Heart left ventricle (tissue), 16 donors: Measurements from ENCODE around the gene GPR107. TPM values are rescaled to one million over a fixed set of nuclear protein-coding genes. Genes with fewer than 3 reads are reported as not detected.
A peak's percentile ranks its signal among the peaks of the same experiment; 100 is the strongest.

Experiments used
- ATAC-seq, 4 donors: fragments of 200-7000 bp; cut with Tn5 transposase; one replicate each; pipeline ENCODE4 v1.9.1; 2020 to 2022; ENCODE audit warnings: moderate library complexity in 4 of 4, mild to moderate bottlenecking in 3 of 4, moderate number of reproducible peaks in 1 of 4
- DNase-seq, 5 donors: peaks; one replicate each; pipeline ENCODE4 v3.0.0-alpha.2; 2020
- H3K27ac ChIP-seq, 12 donors: fragments of 200-600 bp; sonication (generic) in 4 of 12; one replicate each; pipeline versions ENCODE4 v1.5.0 to v1.8.0; 2016 to 2022; ENCODE audit warnings: mild to moderate bottlenecking in 2 of 12
- H3K27me3 ChIP-seq, 9 donors: fragments of 200-600 bp; sonication (generic) in 2 of 9; one replicate each; pipeline versions ENCODE4 v1.5.1 to v1.8.0; 2016 to 2022; ENCODE audit warnings: mild to moderate bottlenecking in 3 of 9
- H3K36me3 ChIP-seq, 9 donors: fragments of 200-600 bp; sonication (generic) in 2 of 9; one replicate each; pipeline versions ENCODE4 v1.5.0 to v1.8.0; 2018 to 2022; ENCODE audit warnings: mild to moderate bottlenecking in 2 of 9
- H3K4me1 ChIP-seq, 12 donors: fragments of 200-600 bp; sonication (generic) in 4 of 12; one replicate each; pipeline versions ENCODE4 v1.5.0 to v1.8.0; 2016 to 2022; ENCODE audit warnings: mild to moderate bottlenecking in 3 of 12
- H3K4me3 ChIP-seq, 12 donors: fragments of 200-600 bp; sonication (generic) in 4 of 12; one replicate each; pipeline versions ENCODE4 v1.5.0 to v1.8.0; 2017 to 2022; ENCODE audit warnings: mild to moderate bottlenecking in 9 of 12, moderate library complexity in 4 of 12
- H3K9me3 ChIP-seq, 12 donors: fragments of 200-600 bp; sonication (generic) in 4 of 12; one replicate each; pipeline versions ENCODE4 v1.5.0 to v1.8.0; 2016 to 2022; ENCODE audit warnings: mild to moderate bottlenecking in 1 of 12
- POLR2A ChIP-seq, 2 donors: fragments of 450-650 bp; IDR thresholded peaks; one replicate each; pipeline ENCODE4 v1.6.1; 2017; ENCODE audit warnings: antibody characterized with exemption in 2 of 2, mild to moderate bottlenecking in 2 of 2, moderate library complexity in 2 of 2
- WGBS, 4 donors: extraction: QIAGEN DNeasy Blood & Tissue Kit in 2 of 4; methylation state at CpG; one replicate each; pipeline versions ENCODE4 v1.1.5 to v1.1.7; 2013 to 2018; 5-methylcytosine and 5-hydroxymethylcytosine counted together
- intact Hi-C, 10 donors: fragments of 100-400 bp; cut with DNase I; formaldehyde crosslinking; loops; one replicate each; pipeline versions ENCODE4 v1.11.1 to v1.14.2; 2022
- polyA plus RNA-seq, 2 donors: library from polyadenylated mRNA; stranded (reverse); fragments of 200-250 nt; gene quantifications; one replicate each; pipeline ENCODE4 v1.2.3, GENCODE V29; 2013
- total RNA-seq, 9 donors: library from RNA; depleted of rRNA in 2 of 9; stranded (reverse); fragments of >200 nt in 2 of 9; fragmentation: NEBNext Ultra II Directional in 3 of 9; extraction: Animal tissue kit (Norgen Biotek cat#: 25700) in 3 of 9; gene quantifications; one replicate each; pipeline versions ENCODE4 v1.1.0 to v1.2.4, GENCODE V29; 2016 to 2023
- TF ChIP-seq, protein P1 (sequence below), 12 donors: fragments of 200-600 bp; sonication (generic) in 4 of 12; IDR thresholded peaks; one replicate each; pipeline versions ENCODE4 v1.5.0 to v1.8.0; 2018 to 2022; ENCODE audit warnings: antibody characterized with exemption in 12 of 12, mild to moderate bottlenecking in 5 of 12
- donor health status: ischemic (EF 13 %, LVEDD 7.1; RV severe dilation, severe dysfunction).
- donor health status: healthy with polysubstance abuse.
- donor health status: DM: no; HTN: yes; CAD: no.
- donor health status: DM: no; HTN: no; CAD: no.
- donor health status: ischemic (EF 25% LVEDD 6.9; RV normal size, moderate dysfunction).
- donor health status: ischemic (EF 25% LVEDD 5.7; RV mildly dilated, moderate dysfunction).
- donor health status: healthy.
- donor health status: DM: yes; HTN: yes; CAD: no.
- donor health status: ischemic (EF 35%, LVEDD 5.7; RV mildly dilated, moderate dysfunction).
- donor health status: nonischemic (EF 11% LVEDD 7.7; RV severe dilation, severe dysfunction).
- donor health status: DM: yes; HTN: yes; CAD: no.
- donor health status: PGD.
- donor health status: ischemic (EF 29% LVEDD 5.4; RV normal size, mild dysfunction).
- donor health status: nonischemic (EF 23%, LVEDD 6.1; RV moderate dilation, normal function).

Gene GPR107
- total and polyA plus RNA-seq, 11 donors, result 7.0 to 33.2 (median 21.3) TPM

DNA sequence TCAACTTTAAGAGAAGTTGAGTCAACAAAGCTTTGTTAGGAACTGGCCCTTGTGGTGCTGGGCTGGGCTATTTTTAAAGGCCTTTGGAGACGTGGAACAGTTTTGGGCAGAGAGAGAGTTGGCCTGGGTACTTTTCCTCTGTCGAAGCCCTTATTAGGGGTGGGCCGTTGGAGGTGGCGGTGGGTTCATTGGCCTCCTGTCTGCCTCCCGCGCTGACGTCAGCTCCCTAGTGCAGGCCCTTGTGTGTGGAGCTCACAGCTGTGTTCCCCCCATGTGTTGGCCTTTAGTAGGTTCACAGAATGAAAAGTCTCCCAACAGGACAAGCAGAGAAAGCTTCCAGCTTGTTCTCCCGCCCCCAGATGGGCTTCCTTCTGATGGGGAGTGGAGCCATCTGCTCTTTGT is 121.2 kb downstream of the GPR107 start:
- Histone ChIP-seq H3K36me3 (no peaks in the 10 kb centered on the region), H3K4me3 (no peak overlapping the region), H3K27me3 (peaks cover 0 to 19% (median 0%) of the 10 kb centered on the region in 9 donors), H3K9me3 (no peaks in the 10 kb centered on the region), H3K4me1 (peaks cover 0 to 21% (median 2%) of the 10 kb centered on the region in 12 donors), H3K27ac (peak overlapping the region in 2 of 12 donors; percentile 34 to 94)
- 64 to 76% (median 71%) methylated on average over 5 to 8 of the region's 8 CpGs for WGBS, 4 donors
- DNase-seq, result peak in 1 of 5 donors; percentile 28
- TF ChIP-seq, protein P1, sequence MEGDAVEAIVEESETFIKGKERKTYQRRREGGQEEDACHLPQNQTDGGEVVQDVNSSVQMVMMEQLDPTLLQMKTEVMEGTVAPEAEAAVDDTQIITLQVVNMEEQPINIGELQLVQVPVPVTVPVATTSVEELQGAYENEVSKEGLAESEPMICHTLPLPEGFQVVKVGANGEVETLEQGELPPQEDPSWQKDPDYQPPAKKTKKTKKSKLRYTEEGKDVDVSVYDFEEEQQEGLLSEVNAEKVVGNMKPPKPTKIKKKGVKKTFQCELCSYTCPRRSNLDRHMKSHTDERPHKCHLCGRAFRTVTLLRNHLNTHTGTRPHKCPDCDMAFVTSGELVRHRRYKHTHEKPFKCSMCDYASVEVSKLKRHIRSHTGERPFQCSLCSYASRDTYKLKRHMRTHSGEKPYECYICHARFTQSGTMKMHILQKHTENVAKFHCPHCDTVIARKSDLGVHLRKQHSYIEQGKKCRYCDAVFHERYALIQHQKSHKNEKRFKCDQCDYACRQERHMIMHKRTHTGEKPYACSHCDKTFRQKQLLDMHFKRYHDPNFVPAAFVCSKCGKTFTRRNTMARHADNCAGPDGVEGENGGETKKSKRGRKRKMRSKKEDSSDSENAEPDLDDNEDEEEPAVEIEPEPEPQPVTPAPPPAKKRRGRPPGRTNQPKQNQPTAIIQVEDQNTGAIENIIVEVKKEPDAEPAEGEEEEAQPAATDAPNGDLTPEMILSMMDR (IDR thresholded peaks at IDR 0.05), result no peak
- TF ChIP-seq POLR2A (IDR thresholded peaks at IDR 0.05), result no peak
- intact Hi-C loops, result no loop called here
- ATAC-seq, result peak in 1 of 4 donors; percentile 23

DNA sequence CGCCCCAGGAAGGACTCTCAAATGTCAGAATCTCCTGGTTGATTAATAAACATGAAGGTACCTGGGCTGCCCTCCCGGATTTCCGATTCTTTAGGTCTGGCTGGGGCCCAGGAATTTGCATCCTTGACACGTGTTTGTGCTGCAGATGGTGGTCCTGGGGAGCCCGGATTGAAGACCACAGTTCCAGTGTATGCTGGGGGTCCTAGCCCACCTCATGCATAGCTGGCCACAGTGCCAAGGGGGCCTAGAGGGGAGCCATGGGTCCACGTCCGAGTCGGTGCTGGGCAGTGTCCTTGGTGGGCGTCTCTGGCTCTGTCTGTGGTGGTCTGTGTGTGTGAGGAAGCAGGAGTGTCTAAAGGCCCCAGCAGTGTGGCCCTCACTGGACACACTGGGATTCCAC is 121.6 kb downstream of the GPR107 start:
- peaks cover 0 to 21% (median 2%) of the 10 kb centered on the region in 12 donors for H3K4me1 ChIP-seq
- TF ChIP-seq POLR2A (IDR thresholded peaks at IDR 0.05), result no peak
- TF ChIP-seq, protein P1 (IDR thresholded peaks at IDR 0.05), result no peak
- H3K27me3 ChIP-seq, result peaks cover 0 to 19% (median 0%) of the 10 kb centered on the region in 9 donors
- H3K27ac ChIP-seq, result peak overlapping the region in 2 of 12 donors; percentile 34 to 94
- H3K9me3 ChIP-seq, result no peaks in the 10 kb centered on the region
- no peaks in the 10 kb centered on the region for H3K36me3 ChIP-seq
- WGBS, 4 donors, result 78 to 90% (median 82%) methylated on average over 6 to 9 of the region's 9 CpGs
- intact Hi-C loops, result no loop called here
- ATAC-seq (no peak), DNase-seq (peak in 1 of 5 donors; percentile 21)
- H3K4me3 ChIP-seq, result no peak overlapping the region

DNA sequence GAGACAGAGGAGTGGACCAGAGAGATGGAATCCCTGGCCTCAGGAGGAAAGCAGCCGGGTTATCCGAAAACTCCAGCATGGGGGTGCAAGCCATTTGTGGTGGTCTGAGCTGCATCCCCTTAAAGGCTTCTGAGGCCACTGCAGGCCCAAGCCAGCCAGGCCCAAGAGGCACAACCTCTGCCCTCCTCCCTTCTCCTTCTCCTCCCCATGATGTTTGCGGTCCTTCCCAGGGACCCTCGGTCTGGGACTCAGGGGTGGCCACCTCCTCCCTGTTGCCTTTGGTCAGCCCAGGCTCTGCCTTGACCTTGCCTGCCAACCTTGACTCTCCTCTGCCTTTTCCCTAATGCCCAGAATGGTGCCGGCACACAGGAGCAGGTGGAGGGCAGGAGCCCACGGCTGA is 123.1 kb downstream of the GPR107 start:
- H3K36me3 ChIP-seq, result no peaks in the 10 kb centered on the region
- no peaks in the 10 kb centered on the region for H3K9me3 ChIP-seq
- DNase-seq (peak in 1 of 5 donors; percentile 4), ATAC-seq (no peak)
- WGBS, 4 donors, result 95 to 100% (median 96%) methylated on average over 5 to 6 of the region's 6 CpGs
- intact Hi-C loops, result no loop called here
- no peak for TF ChIP-seq POLR2A (IDR thresholded peaks at IDR 0.05)
- TF ChIP-seq, protein P1 (IDR thresholded peaks at IDR 0.05), result no peak
- peak overlapping the region in 1 of 12 donors; percentile 94 for H3K27ac ChIP-seq
- no peak overlapping the region for H3K4me3 ChIP-seq
- H3K4me1 ChIP-seq, result peaks cover 0 to 17% (median under 1%) of the 10 kb centered on the region in 12 donors
- peaks cover 0 to 11% (median 0%) of the 10 kb centered on the region in 9 donors for H3K27me3 ChIP-seq

DNA sequence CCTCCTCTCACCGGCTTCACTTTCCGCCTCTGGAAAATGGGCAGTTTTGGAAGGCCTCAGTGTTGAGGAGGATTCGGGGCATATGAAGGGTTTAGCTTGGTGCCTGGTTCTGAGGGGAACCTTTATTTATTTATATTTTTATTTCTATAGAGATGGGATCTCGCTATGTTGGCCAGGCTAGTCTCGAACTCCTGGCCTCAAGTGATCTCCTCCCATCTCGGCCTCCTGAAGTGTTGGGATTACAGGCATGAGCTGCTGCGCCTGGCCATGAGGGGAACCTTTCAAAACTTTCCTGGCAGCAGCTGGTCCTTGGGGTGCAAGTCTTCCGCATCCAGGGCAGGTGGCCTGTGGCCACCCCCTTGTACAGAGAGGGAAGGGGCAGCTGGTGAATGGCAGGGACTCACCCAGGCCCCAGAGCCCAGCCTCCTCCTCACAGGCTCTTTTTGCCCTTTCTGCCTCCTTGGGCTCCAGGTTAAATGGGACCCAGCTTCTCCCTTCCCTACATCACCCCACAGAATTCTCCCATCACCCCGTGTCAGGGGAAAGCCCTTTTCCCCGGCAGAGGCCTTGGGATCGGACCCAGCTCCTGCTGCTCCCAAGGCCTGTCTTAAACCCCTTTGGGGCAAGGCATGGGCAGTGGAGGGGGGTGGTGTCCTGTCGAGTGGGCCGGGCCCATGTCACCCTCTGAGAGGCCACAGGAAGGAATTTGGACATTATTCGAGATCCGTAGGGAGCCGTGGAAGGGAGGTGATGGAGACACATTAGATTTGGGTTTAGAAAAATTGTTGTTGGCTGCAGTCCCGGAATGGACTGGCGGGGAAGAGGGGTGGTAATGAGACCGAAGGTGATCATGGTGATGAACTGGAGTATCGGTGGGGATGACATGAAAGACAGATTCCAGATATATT is 124.4 kb downstream of the GPR107 start:
- ATAC-seq (no peak), DNase-seq (no peak)
- peaks cover 0 to 18% (median 2%) of the 10 kb centered on the region in 12 donors for H3K4me1 ChIP-seq
- no peaks in the 10 kb centered on the region for H3K9me3 ChIP-seq
- no peak overlapping the region for H3K4me3 ChIP-seq
- intact Hi-C loops, result no loop called here
- no peaks in the 10 kb centered on the region for H3K36me3 ChIP-seq
- peaks cover 0 to 7% (median 0%) of the 10 kb centered on the region in 9 donors for H3K27me3 ChIP-seq
- no peak for TF ChIP-seq POLR2A (IDR thresholded peaks at IDR 0.05)
- TF ChIP-seq, protein P1 (IDR thresholded peaks at IDR 0.05), result no peak
- 64 to 74% (median 70%) methylated on average over 20 of the region's 20 CpGs for WGBS, 4 donors
- peak overlapping the region in 1 of 12 donors; percentile 94 for H3K27ac ChIP-seq
